HUDEP-2 (cell line): Measurements from ENCODE around the gene ARHGEF38.
"Not testable (repeated sequence)": the region's sequence is repeated elsewhere in the genome, so short reads cannot be mapped to it uniquely, and the experiment has no call there.

ENCODE experiments used
- DNase-seq, 76 experiments: peaks; one replicate each; lab custom pipeline; 2025; ENCODE audit not compliant: unreplicated experiment in 76 of 76; lab: John Stamatoyannopoulos, UW

ARHGEF38 gene

DNA sequence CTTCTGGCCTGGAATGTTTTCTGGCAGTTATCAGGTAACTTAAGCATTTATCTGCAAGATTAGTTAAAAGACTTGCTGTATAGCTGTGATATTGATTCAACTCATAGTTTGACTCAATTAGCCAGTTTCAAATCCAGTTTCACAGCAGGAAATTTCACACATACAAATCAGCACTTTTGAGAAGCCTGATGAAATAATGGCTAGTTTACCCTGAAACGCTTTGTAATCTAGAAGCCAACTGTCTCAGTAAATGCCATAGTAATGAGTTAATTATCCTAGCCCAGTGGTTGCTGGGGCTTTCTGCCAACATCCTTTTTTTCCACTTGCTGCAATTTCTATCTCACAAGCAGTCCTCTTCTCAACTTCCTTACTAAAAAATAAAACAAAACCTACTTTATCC, 53.1 kb downstream of the ARHGEF38 start:
- peak in 1 of 76 experiments; percentile 26 for DNase-seq

DNA sequence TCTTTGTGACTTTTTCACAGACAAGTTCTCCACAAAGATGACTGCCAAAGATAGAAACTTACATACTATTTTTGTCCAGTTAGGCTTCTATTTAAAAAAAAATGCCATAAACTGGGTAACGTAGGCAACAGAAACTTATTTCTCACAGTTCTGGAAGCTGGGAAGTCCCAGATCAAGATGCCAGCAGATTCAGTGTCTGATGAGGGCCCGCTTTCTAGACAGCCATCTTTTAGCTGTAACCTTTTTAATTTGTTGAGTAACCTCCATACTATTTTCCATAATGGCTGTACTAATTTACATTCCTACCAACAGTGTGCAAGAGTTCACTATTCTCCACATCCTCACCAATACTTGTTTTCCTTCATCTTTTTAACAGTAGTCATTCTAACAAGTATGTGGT, 55.5 kb downstream of the ARHGEF38 start:
- no peak for DNase-seq

GRCh38 chr4:105609819-105610218, 57.4 kb downstream of the ARHGEF38 start:
- not testable (repeated sequence) for DNase-seq

DNA sequence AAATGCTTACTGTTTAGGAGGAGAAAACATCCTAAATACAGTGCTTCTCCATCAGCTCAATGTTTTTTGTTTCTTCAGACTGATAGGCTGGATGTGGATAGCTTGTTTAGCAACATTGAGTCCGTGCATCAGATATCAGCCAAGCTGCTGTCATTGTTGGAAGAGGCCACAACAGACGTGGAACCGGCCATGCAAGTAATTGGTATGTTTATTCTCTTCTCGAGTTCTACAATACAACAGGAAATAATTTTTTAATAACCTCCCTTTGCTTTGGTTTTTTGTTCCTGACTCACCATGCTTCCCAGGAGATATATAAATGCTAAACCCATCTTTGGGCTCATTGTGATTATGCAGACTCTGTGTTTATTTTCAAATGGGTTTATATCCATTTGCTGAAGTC, 60.9 kb downstream of the ARHGEF38 start:
- DNase-seq, result no peak

GRCh38 chr4:105619188-105619931, 66.9 kb downstream of the ARHGEF38 start:
- peak in 75 of 76 experiments; percentile 26 to 96 (median 79) for DNase-seq

DNA sequence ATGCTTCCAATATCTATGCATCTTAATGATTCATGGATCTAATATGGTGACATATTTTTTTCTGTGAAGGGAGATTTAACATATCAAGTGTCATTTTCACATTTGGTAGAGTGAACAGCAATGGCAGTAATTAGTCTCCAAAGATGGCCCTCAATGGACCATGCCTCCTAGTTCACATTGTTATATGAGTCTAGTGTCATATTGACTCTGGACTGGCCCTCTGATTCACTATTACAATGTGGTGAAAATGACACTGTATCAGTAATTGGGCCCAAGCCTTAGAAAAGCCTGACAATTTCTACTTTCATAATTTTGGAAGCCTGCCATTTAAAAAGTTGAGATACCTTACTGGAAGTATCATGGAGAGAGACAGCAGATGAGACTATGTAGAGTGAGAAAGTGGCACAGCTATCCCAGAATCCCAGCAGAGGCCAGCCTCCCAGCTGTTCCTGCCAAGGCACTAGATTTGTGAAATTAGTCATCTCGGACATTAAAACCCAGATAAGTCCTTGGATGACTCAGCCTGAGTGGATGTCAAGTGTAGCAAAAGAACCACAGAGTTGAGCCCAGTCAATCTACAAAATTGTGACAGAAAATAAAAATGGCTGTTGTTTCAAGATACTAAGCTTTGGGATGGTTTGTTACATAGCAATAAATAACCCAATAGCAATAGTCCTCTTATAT, 68.4 kb downstream of the ARHGEF38 start:
- DNase-seq, result peak in 34 of 76 experiments; percentile 1 to 66 (median 22)

- no peak for DNase-seq
Measured at GRCh38 chr4:105622269-105622668, 69.8 kb downstream of the ARHGEF38 start.

DNA sequence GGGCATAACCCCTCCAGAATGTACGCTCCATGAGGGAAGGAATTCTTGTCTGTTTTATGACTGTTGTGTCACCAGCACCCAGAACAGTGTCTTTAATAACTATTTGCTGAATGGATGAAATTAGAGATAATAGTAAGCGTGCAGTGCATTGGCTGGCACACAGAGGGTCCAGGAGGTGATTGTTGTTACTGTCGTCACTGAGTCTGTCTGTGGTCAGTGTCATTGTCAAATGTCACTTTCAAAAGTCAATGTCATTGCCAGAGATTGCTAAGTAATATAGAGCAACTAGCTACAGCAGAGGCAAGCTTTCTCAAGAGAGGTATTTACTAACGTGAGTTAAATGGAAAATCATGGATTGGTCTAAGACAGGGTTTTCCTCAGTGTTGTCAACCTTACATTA, 70.7 kb downstream of the ARHGEF38 start:
- no peak for DNase-seq

GRCh38 chr4:105624530-105624929, 72.1 kb downstream of the ARHGEF38 start:
- peak in 23 of 76 experiments; percentile 0 to 45 (median 8) for DNase-seq

GRCh38 chr4:105625214-105625613, 72.8 kb downstream of the ARHGEF38 start:
- no peak for DNase-seq

- DNase-seq, result no peak
Measured at GRCh38 chr4:105626846-105627245, 74.4 kb downstream of the ARHGEF38 start.

GRCh38 chr4:105627620-105628019, 75.2 kb downstream of the ARHGEF38 start:
- DNase-seq, result no peak

DNA sequence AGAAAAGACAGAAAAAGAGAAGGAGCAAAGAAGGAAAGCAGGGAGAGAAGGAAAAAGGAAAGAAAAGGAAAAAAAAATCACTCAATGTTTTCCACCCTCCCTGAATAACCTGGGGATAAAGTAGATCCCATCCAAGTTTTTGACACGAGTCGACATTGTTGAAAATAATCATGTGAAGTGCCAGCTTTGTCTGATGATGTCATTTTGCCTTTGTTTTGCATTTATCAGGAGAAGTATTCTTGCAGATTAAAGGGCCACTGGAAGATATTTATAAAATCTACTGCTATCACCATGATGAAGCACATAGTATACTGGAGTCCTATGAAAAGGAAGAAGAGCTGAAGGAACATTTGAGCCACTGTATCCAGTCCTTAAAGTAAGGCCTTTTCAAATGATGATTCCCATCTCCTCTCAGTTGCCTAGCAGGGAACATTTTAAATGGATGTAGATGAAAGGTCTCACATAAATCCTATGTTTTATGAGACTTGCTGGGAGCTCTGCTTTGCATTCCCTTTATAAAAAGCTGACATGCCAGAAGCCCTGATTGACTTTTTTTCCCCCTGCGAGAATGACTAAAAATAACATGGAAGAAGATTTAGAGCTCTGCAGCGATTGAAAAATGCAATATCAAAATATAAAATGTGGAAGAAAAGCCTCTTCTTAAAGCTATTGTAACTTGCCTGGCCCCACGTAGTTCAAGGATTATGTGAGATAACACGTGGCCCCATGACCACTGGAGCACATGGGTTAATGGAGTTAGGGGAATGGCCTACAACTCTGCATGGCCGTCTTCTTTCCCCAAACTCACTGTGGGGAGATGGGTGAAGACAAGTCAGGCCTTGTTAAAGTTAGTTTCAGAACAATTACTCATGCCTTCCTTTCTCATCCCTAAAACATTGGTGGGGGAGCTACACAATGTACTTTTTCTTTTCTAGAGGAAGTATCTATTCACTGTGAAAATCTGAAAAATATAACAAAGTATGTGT, 78.5 kb downstream of the ARHGEF38 start:
- DNase-seq, result no peak

GRCh38 chr4:105631818-105632400, 79.5 kb downstream of the ARHGEF38 start:
- DNase-seq, result no peak

GRCh38 chr4:105632599-105632998, 80.2 kb downstream of the ARHGEF38 start:
- DNase-seq, result no peak

DNA sequence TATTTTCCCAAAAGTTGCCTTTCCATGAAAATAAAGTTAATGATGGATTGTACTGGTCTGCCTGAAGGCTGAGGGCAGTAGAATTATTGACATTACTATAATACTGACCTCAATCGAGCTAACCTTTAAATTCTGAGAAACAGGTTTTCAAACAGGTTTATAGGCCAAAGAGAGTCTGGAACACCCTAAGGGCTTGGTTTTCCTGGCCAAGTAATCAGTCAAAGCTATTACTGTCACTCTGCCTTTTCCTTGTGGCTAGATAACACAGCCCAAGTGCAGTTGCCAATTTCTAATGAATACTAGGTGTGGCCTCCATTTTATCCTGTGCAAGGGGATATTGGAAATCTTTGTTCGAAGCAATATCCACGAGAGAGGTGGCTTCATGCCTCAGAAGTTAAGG, 80.8 kb downstream of the ARHGEF38 start:
- no peak for DNase-seq

DNA sequence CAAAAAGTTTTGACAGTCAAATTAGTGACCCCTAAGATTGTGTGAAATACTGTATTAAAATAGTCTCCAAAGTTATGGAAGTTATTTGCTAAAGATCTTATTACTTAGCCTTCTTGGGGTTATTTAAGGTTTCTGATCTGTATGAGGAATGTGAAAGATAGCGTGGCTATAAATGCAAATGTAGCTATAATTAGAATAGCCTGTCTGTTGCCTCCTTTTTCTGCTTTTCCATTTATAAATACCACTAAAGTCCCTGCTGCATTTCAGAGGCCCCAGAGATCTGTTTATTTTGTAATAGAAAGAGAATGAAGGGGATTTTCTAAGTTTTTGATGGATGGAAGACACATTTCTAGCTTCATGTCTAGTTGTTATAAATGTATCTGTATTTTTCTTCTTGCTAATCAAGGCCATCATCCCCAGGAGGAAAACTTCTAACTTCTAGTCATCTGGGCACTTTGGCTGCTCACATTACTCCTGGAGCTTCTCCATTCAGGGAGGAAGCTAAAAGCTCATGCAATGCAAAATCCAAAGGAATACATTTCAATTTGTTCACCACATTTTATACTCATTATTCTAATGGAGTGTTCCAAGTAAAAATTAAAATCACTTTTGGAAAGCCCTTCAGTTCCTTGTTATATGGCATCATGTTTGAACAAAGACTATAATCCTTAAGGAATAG, 82.1 kb downstream of the ARHGEF38 start:
- no peak for DNase-seq

DNA sequence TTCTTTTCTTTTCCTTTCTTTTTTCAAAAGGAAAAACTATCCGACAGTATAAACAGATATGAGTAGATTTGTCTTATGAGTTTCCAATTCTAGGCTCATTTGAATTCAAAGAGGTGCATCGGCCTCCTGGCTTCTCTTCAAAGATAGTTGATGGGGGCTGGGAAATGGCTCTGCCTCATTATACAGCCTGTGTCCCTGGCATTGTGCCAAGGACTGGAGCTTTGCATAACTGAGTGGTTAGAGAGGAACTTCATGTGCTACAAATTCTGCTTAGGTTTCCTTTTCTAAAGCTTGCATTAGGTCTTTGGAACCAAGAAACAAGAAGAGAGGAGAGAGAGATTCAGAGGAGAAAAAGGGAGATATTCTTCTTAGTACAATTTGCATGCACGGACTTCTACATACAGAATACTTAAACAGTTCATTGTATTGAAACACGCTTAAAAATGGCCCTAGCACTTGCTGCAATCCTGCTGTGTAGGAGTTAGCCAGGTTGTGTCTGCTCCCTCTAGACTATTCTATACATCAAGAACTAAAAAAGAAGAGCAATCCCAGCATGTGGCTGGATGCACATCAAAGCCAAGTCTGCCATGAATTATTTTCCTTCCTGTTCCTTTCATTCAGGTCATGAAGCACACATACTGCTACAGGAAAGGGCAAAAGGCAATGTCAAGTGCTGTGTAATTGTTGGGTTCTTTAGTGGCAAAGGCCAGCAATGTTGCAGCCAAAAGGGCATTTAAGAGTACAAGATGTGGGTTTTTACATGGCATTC, 85.2 kb downstream of the ARHGEF38 start:
- peak in 25 of 76 experiments; percentile 1 to 69 (median 13) for DNase-seq

GRCh38 chr4:105641845-105642244, 89.4 kb downstream of the ARHGEF38 start:
- no peak for DNase-seq
